Gastrocnemius medialis (tissue), 4 donors: ENCODE results near the gene ADORA3. TPM values are rescaled to one million over a fixed set of nuclear protein-coding genes. Genes with fewer than 3 reads are reported as not detected.

Experiments
- ATAC-seq, 2 donors: fragments of 150-250 bp; one replicate each; pipeline ENCODE4 v1.9.1; 2016
- DNase-seq, 2 donors: peaks; one replicate each; pipeline ENCODE4 v3.0.0-alpha.2; 2019
- H3K27ac ChIP-seq, 4 donors: fragments of 200-600 bp; sonication (generic); 1 replicate in 1 of 4; 2 replicates in 3 of 4; pipeline ENCODE4 v1.5.1; 2016 to 2018; ENCODE audit warnings: mild to moderate bottlenecking in 2 of 4, moderate library complexity in 1 of 4
- H3K27me3 ChIP-seq, 3 donors: fragments of 200-600 bp; sonication (generic) in 2 of 3; 1 replicate in 1 of 3; 2 replicates in 2 of 3; pipeline versions ENCODE4 v1.5.1 to v1.6.0; 2016 to 2019; ENCODE audit warnings: mild to moderate bottlenecking in 1 of 3, moderate library complexity in 1 of 3
- H3K36me3 ChIP-seq, 2 donors: fragments of 200-600 bp; sonication (generic) in 1 of 2; one replicate each; pipeline ENCODE4 v1.5.1; 2017 to 2018
- H3K4me1 ChIP-seq, 2 donors: fragments of 200-600 bp; sonication (generic) in 1 of 2; one replicate each; pipeline ENCODE4 v1.5.1; 2016 to 2017; ENCODE audit warnings: mild to moderate bottlenecking in 2 of 2
- H3K4me3 ChIP-seq, 4 donors: fragments of 200-600 bp; sonication (generic) in 3 of 4; 1 replicate in 1 of 4; 2 replicates in 3 of 4; pipeline ENCODE4 v1.5.1; 2016 to 2019; ENCODE audit warnings: mild to moderate bottlenecking in 2 of 4
- H3K9me3 ChIP-seq, 3 donors: fragments of 200-600 bp; sonication (generic) in 2 of 3; 1 replicate in 1 of 3; 2 replicates in 2 of 3; pipeline ENCODE4 v1.5.1; 2016 to 2019
- POLR2A ChIP-seq, 2 donors: fragments of 450-650 bp; IDR thresholded peaks; one replicate each; pipeline ENCODE4 v1.6.1; 2017; ENCODE audit warnings: antibody characterized with exemption in 2 of 2, mild to moderate bottlenecking in 2 of 2, moderate library complexity in 2 of 2
- in situ Hi-C, 4 donors: fragments of 200-750 bp; cut with MboI; loops; one replicate each; pipeline versions ENCODE4 v1.15.0 to v1.8.0; 2017; ENCODE audit warnings: low sequenced_read_pairs in 4 of 4
- intact Hi-C: fragments of 100-400 bp; cut with DNase I; formaldehyde crosslinking; loops from one replicate; pipeline ENCODE4 v1.15.1; 2023; ENCODE audit warnings: low total_unique reads
- total RNA-seq, 4 donors: library from RNA; depleted of rRNA; stranded (reverse); fragments of >200 nt; gene quantifications; one replicate each; pipeline versions ENCODE4 v1.1.0 to v1.2.3, GENCODE V29; 2016
- TF ChIP-seq, protein P1 (sequence below), 5 experiments: fragments of 450-650 bp in 3 of 5; fragments of 200-600 bp in 2 of 5; sonication (generic) in 2 of 5; IDR thresholded peaks in 4 of 5; conservative IDR thresholded peaks in 1 of 5; 1 replicate in 4 of 5; 2 replicates in 1 of 5; pipeline ENCODE4 v1.5.1; 2016 to 2019; ENCODE audit warnings: antibody characterized with exemption in 5 of 5, mild to moderate bottlenecking in 3 of 5, moderate library complexity in 3 of 5

Gene ADORA3
- total RNA-seq, 4 donors from 2014 or later, result 1.0 to 4.1 (median 2.1) TPM

DNA sequence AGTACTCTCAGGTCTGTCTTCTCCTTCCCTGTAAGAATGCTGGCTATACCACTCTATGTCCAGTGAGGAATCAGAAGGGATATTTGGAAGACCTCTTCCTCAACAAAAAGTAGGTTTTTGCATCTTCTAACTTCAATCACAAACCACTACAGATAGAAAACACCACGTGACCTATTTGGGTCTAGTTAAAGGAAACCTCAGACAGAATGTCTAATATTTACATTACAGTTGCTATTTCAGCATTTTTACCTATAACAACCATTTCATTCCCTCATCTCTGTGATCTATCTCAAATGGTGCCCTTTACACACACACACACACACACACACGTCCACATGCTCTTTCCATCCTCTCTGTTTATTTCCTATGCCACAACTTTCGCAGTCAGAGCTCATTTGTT, 7.9 kb upstream of the ADORA3 start:
- Histone ChIP-seq H3K27me3 (no peaks in the 10 kb centered on the region), H3K4me1 (peaks cover 31 to 36% of the 10 kb centered on the region in 2 donors), H3K36me3 (no peaks in the 10 kb centered on the region), H3K9me3 (no peaks in the 10 kb centered on the region), H3K4me3 (no peak overlapping the region), H3K27ac (no peak overlapping the region)
- intact Hi-C loops (no loop called here), in situ Hi-C loops (no loop called here)
- TF ChIP-seq POLR2A (IDR thresholded peaks at IDR 0.05), result no peak
- TF ChIP-seq, protein P1, sequence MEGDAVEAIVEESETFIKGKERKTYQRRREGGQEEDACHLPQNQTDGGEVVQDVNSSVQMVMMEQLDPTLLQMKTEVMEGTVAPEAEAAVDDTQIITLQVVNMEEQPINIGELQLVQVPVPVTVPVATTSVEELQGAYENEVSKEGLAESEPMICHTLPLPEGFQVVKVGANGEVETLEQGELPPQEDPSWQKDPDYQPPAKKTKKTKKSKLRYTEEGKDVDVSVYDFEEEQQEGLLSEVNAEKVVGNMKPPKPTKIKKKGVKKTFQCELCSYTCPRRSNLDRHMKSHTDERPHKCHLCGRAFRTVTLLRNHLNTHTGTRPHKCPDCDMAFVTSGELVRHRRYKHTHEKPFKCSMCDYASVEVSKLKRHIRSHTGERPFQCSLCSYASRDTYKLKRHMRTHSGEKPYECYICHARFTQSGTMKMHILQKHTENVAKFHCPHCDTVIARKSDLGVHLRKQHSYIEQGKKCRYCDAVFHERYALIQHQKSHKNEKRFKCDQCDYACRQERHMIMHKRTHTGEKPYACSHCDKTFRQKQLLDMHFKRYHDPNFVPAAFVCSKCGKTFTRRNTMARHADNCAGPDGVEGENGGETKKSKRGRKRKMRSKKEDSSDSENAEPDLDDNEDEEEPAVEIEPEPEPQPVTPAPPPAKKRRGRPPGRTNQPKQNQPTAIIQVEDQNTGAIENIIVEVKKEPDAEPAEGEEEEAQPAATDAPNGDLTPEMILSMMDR (IDR thresholded peaks at IDR 0.05 in 4 of 5, conservative IDR thresholded peaks at IDR 0.05 in 1 of 5), result no peak
- no peak for ATAC-seq
- no peak for DNase-seq

DNA sequence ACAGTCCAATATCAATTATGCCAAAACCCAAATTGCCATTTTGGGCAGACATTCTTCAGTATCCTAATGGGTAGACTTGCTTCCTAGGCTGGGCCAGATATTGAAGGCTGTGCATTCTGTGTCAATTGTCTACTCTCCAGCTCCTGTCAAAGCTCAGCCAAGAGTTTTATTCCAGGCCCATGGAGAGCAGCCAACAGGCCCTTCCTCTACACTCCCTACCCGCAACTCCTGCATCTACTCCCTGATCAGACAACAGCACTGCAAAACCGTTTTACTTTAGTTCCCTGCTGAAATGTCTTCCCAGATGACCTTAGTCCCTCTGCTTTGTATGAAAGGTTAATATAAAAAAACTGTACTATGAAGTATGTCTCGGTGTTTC, 6.6 kb upstream of the ADORA3 start:
- no peak for DNase-seq
- Histone ChIP-seq H3K27ac (peak overlapping the region; percentile 12 to 29 (median 20)), H3K4me3 (no peak overlapping the region), H3K4me1 (peaks cover 17 to 35% of the 10 kb centered on the region in 2 donors), H3K27me3 (no peaks in the 10 kb centered on the region), H3K36me3 (no peaks in the 10 kb centered on the region), H3K9me3 (no peaks in the 10 kb centered on the region)
- no peak for ATAC-seq
- intact Hi-C loops (no loop called here), in situ Hi-C loops (loop anchor here (5.0 to 10.0 kb wide), 4 partner anchors 115 to 152 kb away; no protein-coding TSS in a partner anchor)
- TF ChIP-seq POLR2A (IDR thresholded peaks at IDR 0.05), result no peak
- TF ChIP-seq, protein P1 (IDR thresholded peaks at IDR 0.05 in 4 of 5, conservative IDR thresholded peaks at IDR 0.05 in 1 of 5), result no peak

DNA sequence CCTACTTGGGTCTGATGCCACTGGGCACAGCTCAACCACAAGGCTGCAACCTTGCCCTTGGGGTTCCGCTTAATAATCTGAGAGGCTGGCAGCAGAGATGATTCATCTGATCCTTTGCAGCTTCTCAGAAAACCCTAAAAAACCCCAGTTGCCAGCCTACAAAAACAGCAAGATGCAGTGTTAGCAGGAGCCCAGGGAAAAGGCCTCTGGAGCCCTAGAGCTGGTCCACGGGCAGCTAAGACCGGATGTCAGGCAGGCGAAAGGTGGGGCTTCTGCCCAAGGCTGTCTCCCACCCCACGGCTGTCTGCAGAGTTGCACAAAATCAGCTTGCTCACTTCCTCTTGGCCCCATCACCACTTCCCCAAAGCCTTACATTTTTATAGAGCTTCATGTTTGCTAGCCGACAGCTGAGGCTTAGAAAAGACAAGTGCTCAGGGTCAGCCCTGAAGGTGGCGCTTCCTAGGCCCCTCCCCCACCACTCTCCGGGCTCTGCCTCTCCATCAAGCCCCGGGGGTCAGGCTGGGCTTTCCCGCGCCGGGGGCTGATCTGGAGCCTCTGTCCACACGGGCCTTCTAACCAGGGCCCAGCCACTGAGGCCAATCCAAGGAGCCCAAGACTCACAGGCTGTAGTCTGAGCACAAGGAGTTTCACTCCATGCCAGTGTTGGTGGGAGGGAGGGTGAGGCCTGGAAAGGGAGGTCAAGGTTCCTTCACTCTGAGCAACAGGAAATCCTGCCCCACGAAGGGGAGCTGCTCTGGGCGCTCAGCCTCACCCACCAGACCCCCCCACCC, 4.2 kb upstream of the ADORA3 start:
- ATAC-seq (peak; percentile 78 to 86), DNase-seq (peak; percentile 47 to 68)
- peak overlapping the region; percentile 85 to 92 (median 90) for H3K27ac ChIP-seq
- intact Hi-C loops (loop anchor here (1.0 to 2.0 kb wide), 3 partner anchors 25 to 262 kb away; no protein-coding TSS in a partner anchor), in situ Hi-C loops (loop anchor here (5.0 to 10.0 kb wide), 4 partner anchors 117 to 155 kb away; no protein-coding TSS in a partner anchor)
- no peaks in the 10 kb centered on the region for H3K27me3 ChIP-seq
- no peaks in the 10 kb centered on the region for H3K9me3 ChIP-seq
- peaks cover 17 to 35% of the 10 kb centered on the region in 2 donors for H3K4me1 ChIP-seq
- H3K4me3 ChIP-seq, result peak overlapping the region; percentile 47 to 55 (median 48)
- H3K36me3 ChIP-seq, result no peaks in the 10 kb centered on the region
- TF ChIP-seq, protein P1 (IDR thresholded peaks at IDR 0.05 in 4 of 5, conservative IDR thresholded peaks at IDR 0.05 in 1 of 5), result no peak
- peak in 1 of 2 donors; percentile 10 for TF ChIP-seq POLR2A (IDR thresholded peaks at IDR 0.05)

DNA sequence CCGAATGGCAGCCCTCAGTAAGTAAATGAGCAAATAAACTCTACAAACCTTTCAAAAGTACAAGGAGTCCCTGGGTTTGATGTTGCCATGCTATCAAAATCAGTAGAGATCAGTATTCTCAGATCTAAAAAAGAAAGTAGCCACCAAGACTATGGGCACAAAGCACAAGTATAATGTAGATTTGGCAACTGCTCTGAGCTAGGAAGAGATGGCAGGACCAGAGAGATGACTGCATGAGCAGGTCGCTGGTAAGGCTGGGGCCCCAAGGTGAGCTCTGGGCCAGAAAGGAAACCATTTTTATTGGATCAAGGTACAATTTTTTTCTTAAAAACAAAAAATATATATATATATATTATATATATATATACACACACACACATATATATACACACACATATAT, 3.1 kb upstream of the ADORA3 start:
- ATAC-seq, result no peak
- Histone ChIP-seq H3K4me3 (no peak overlapping the region), H3K4me1 (peaks cover 17 to 35% of the 10 kb centered on the region in 2 donors), H3K27ac (peak overlapping the region in 1 of 4 donors; percentile 36), H3K27me3 (no peaks in the 10 kb centered on the region), H3K36me3 (no peaks in the 10 kb centered on the region), H3K9me3 (no peaks in the 10 kb centered on the region)
- DNase-seq, result no peak
- no peak for TF ChIP-seq POLR2A (IDR thresholded peaks at IDR 0.05)
- TF ChIP-seq, protein P1 (IDR thresholded peaks at IDR 0.05 in 4 of 5, conservative IDR thresholded peaks at IDR 0.05 in 1 of 5), result no peak
- in situ Hi-C loops, result loop anchor here (5.0 to 10.0 kb wide), 4 partner anchors 118 to 156 kb away; no protein-coding TSS in a partner anchor
- intact Hi-C loops, result loop anchor here (2.0 kb wide), 1 partner anchor 24 kb away; no protein-coding TSS in a partner anchor
